GM18907 (cell line): ENCODE measurements around the gene PLPP6.

ENCODE experiments used
- ATAC-seq: cut with Tn5 transposase; IDR thresholded peaks from one replicate; pipeline ENCODE4 v1.9.1; 2021; ENCODE audit warnings: mild to moderate bottlenecking, moderate library complexity; ENCODE audit not compliant: unreplicated experiment

PLPP6 gene

GRCh38 chr9:4690144-4690543, 28.1 kb downstream of the PLPP6 start:
- ATAC-seq, result peak; percentile 71

DNA sequence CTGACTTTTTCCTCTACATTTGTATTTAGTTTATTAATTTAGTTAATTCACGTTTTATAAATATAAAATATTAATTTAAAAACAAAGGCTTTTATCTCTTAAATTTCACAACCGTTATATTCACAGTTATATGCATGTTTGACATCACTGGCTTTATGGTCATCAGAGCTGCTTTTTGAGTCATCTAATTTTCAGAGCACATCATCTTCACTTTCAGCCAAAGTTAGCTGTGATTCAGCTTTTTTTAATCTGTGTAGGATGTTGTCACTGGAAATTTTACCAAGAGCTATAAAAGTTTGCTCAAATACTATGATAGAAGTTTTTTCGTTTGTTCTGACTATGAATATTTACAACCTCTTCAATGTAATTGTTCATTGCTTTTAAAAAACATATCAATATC, 29.7 kb downstream of the PLPP6 start:
- no peak for ATAC-seq

DNA sequence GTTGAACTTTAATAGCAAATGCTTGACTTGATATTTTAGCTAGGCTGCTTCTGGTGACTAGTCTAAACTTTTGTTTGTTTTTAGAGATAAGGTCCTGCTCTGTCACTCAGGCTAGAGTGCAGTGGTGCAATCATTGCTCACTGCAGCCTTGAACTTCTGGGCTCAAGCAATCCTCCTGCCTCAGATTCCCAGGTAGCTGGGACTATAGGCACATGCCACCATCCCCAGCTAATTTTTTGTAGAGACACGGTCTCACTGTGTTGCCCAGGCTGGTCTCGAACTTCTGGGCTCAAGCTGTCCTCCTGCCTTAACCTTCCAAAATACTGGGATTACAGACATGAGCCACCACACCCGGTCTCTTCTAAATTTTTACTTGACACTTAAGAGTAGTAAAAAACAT, 38.0 kb downstream of the PLPP6 start:
- ATAC-seq, result no peak

DNA sequence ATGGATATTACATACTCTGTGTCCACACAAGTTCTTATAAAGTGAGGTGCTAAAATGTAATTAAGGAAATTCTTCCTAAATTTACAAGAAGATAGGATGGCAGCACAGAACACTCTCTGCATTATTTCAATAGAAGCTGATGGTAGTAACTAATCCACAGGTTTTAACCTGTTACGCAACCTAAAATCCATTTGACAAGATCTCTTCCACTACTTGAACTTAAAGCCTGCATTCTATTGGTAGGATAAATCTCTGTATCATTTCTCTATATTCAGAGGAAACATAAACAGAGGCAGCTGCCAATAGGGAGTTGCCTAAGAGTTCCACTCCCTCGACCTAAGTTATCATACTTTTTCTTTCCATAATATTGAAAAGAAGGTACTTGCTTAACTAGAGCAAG, 38.8 kb downstream of the PLPP6 start:
- ATAC-seq, result no peak

- no peak for ATAC-seq
Observed at GRCh38 chr9:4701526-4701925, 39.4 kb downstream of the PLPP6 start.

DNA sequence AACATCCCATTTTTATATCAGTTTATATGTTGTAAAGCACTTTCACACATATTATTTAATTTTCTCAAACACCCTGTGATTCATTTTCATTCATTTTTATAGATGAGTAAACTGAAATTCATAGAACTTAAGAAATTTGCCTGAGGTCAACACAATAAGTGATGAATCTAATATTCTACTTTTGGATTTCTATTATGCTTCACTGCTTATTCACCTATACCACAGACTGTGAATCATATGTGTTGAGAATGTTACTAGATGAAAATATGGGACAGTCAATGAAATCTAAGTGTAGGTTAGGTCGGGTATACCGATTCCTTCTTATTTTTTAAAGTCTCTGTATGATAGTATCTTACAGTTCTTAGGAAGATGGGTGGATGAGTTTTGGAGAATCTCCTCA, 42.0 kb downstream of the PLPP6 start:
- ATAC-seq, result no peak

- no peak for ATAC-seq
Observed at GRCh38 chr9:4706021-4706420, 43.9 kb downstream of the PLPP6 start.

GRCh38 chr9:4706971-4707622, 45.0 kb downstream of the PLPP6 start:
- ATAC-seq, result no peak

GRCh38 chr9:4709380-4709779, 47.3 kb downstream of the PLPP6 start:
- ATAC-seq, result no peak

- ATAC-seq, result no peak
Observed at GRCh38 chr9:4713849-4714248, 51.8 kb downstream of the PLPP6 start.

DNA sequence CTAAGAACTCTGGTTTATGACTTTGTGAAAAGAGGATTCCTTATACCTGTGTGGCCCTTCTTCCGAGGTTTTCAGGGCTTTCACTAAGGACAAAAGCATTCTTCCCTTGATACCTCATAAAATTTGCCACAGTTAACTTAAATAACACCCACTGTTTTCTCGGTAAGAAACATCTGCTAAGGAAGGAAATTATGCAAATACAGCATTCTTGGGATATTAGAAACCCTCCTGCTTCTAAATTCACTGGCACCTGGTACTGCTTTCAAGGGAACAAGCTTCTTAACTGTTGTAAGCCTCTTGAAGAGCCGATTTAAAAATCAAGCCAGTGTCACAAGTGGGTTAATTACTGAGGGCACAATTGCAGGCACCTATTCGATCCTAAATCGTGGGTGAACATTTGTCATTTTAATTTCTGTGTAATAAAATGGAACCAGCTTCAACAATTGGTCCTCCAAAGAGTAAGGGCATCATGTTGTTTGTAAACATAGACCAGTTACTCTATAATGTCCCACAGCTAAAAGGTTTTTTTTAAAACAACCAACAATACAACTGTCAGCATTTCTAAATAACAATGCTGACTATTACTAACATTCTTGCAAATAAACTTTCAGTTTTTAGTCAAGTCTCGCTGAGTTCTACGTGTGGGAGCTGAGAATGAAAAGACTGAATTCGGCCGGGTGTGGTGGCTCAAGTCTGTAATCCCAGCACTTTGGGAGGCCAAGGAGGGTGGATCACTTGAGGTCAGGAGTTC, 52.3 kb downstream of the PLPP6 start:
- no peak for ATAC-seq
